ENCODE measurements around the gene TSFM.
A peak's percentile ranks its signal among the peaks of the same experiment; 100 is the strongest.

Gene TSFM

DNA sequence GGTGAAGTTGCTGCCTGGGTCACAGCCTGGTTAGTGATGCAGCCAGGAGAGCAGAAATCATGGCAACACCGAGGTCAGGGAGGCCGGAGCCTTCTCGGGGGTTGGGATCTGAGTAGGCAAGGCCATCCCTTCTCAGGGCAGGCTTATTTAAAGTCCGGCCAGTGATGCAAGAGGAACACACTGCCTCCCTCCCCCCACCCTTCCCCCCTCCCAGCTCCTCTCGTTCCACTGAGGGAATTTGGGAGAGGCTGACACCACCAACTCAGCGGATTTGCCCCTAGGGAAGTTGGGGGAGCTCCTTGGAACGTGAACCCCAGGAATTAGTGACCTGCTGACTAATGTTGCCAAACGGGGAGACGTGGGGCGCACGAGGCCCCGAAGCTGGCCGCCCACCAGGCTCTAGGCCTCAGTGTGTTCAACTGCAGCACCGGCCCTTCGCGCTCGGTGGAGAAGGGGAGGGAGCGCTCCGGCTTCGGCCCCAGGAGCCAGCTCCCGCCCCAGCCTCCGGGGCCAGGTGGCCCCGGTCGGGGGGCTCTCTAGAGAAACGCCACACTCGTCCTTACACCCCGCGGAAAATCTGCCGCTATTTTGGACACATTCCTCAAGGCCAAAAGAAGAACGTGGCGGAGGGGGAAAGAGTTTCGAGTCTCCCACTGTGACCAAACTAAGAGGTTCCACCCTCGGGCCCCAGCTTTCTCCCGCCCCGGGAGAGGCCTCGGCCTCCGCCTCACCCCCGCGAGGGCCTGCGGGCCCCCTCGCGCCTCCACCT lies 62.3 kb downstream of the TSFM start:
- Histone ChIP-seq H3K9me2 (ENCODE audit: low read depth, low read length) (no peaks in the 10 kb centered on the region), H3K9ac (ENCODE audit: low read length) (peak overlapping the region; percentile 71), H3K27me3 (ENCODE audit: insufficient read depth, low read length) (no peaks in the 10 kb centered on the region; the same call in 1 of the 2 replicates), H3K79me2 (ENCODE audit: insufficient read depth, low read length) (no peaks in the 10 kb centered on the region), H2AFZ (ENCODE audit: low read length) (no peak overlapping the region), H3K4me1 (ENCODE audit: insufficient read depth, low read length, severe bottlenecking) (peaks cover 26% of the 10 kb centered on the region), H3K9me3 (ENCODE audit: low read length) (no peaks in the 10 kb centered on the region), H3K4me2 (ENCODE audit: low read length) (peak overlapping the region; percentile 81), H3K36me3 (ENCODE audit: insufficient read depth, low read length) (no peaks in the 10 kb centered on the region), H3F3A (ENCODE audit: insufficient read depth, low read length) (no peaks in the 10 kb centered on the region), H3K27ac (ENCODE audit: low read depth, low read length, poor library complexity, severe bottlenecking) (no peak overlapping the region), H3K4me3 (ENCODE audit: low read depth, low read length, poor library complexity, severe bottlenecking) (peak overlapping the region; percentile 82), H4K20me1 (ENCODE audit: insufficient read depth, low read length) (no peaks in the 10 kb centered on the region)
- TF ChIP-seq, protein P1, sequence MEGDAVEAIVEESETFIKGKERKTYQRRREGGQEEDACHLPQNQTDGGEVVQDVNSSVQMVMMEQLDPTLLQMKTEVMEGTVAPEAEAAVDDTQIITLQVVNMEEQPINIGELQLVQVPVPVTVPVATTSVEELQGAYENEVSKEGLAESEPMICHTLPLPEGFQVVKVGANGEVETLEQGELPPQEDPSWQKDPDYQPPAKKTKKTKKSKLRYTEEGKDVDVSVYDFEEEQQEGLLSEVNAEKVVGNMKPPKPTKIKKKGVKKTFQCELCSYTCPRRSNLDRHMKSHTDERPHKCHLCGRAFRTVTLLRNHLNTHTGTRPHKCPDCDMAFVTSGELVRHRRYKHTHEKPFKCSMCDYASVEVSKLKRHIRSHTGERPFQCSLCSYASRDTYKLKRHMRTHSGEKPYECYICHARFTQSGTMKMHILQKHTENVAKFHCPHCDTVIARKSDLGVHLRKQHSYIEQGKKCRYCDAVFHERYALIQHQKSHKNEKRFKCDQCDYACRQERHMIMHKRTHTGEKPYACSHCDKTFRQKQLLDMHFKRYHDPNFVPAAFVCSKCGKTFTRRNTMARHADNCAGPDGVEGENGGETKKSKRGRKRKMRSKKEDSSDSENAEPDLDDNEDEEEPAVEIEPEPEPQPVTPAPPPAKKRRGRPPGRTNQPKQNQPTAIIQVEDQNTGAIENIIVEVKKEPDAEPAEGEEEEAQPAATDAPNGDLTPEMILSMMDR (IDR thresholded peaks at IDR 0.05; ENCODE audit: low read length): no peak
- no peak for TF ChIP-seq EZH2 (IDR thresholded peaks at IDR 0.05; ENCODE audit: borderline replicate concordance, low read length)

- Histone ChIP-seq H3K4me2 (ENCODE audit: low read length) (peak overlapping the region; percentile 81), H2AFZ (ENCODE audit: low read length) (no peak overlapping the region), H3K27me3 (ENCODE audit: insufficient read depth, low read length) (no peaks in the 10 kb centered on the region; the same call in 1 of the 2 replicates), H3F3A (ENCODE audit: insufficient read depth, low read length) (no peaks in the 10 kb centered on the region), H3K4me3 (ENCODE audit: low read depth, low read length, poor library complexity, severe bottlenecking) (peak overlapping the region; percentile 82), H3K36me3 (ENCODE audit: insufficient read depth, low read length) (no peaks in the 10 kb centered on the region), H3K9ac (ENCODE audit: low read length) (peak overlapping the region; percentile 71), H3K9me2 (ENCODE audit: low read depth, low read length) (no peaks in the 10 kb centered on the region), H4K20me1 (ENCODE audit: insufficient read depth, low read length) (no peaks in the 10 kb centered on the region), H3K9me3 (ENCODE audit: low read length) (no peaks in the 10 kb centered on the region), H3K4me1 (ENCODE audit: insufficient read depth, low read length, severe bottlenecking) (peaks cover 26% of the 10 kb centered on the region), H3K79me2 (ENCODE audit: insufficient read depth, low read length) (no peaks in the 10 kb centered on the region), H3K27ac (ENCODE audit: low read depth, low read length, poor library complexity, severe bottlenecking) (no peak overlapping the region)
- TF ChIP-seq, protein P1 (IDR thresholded peaks at IDR 0.05; ENCODE audit: low read length): no peak
- no peak for TF ChIP-seq EZH2 (IDR thresholded peaks at IDR 0.05; ENCODE audit: borderline replicate concordance, low read length)
These were observed 63.1 kb downstream of the TSFM start for GRCh38 chr12:57845478-57846284.

DNA sequence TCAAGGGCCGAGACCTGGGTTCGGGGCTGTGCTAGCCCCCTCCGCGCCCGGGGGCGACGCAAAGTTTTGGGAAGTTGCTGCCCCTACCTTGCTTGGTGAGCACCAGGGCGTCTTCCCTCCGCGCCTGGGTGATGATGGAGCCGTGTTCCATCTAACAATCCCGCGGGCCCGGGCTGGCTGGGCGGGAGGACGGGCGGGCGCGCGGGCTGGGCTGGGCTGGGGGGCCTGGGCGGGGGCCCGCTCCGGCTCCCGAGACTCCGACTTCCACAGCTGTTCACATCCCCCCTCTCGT lies 63.6 kb downstream of the TSFM start:
- no peaks in the 10 kb centered on the region for H3F3A ChIP-seq (ENCODE audit: insufficient read depth, low read length)
- H3K27ac ChIP-seq (ENCODE audit: low read depth, low read length, poor library complexity, severe bottlenecking): no peak overlapping the region
- no peaks in the 10 kb centered on the region for H3K36me3 ChIP-seq (ENCODE audit: insufficient read depth, low read length)
- peak overlapping the region; percentile 81 for H3K4me2 ChIP-seq (ENCODE audit: low read length)
- H2AFZ ChIP-seq (ENCODE audit: low read length): no peak overlapping the region
- no peaks in the 10 kb centered on the region for H3K9me3 ChIP-seq (ENCODE audit: low read length)
- H3K4me1 ChIP-seq (ENCODE audit: insufficient read depth, low read length, severe bottlenecking): peaks cover 26% of the 10 kb centered on the region
- peak overlapping the region; percentile 71 for H3K9ac ChIP-seq (ENCODE audit: low read length)
- no peaks in the 10 kb centered on the region for H4K20me1 ChIP-seq (ENCODE audit: insufficient read depth, low read length)
- no peaks in the 10 kb centered on the region for H3K9me2 ChIP-seq (ENCODE audit: low read depth, low read length)
- TF ChIP-seq, protein P1 (IDR thresholded peaks at IDR 0.05; ENCODE audit: low read length): no peak
- no peak for TF ChIP-seq EZH2 (IDR thresholded peaks at IDR 0.05; ENCODE audit: borderline replicate concordance, low read length)
- H3K79me2 ChIP-seq (ENCODE audit: insufficient read depth, low read length): no peaks in the 10 kb centered on the region
- H3K4me3 ChIP-seq (ENCODE audit: low read depth, low read length, poor library complexity, severe bottlenecking): peak overlapping the region; percentile 82
- H3K27me3 ChIP-seq (ENCODE audit: insufficient read depth, low read length): no peaks in the 10 kb centered on the region; the same call in 1 of the 2 replicates

Data from OCI-LY1 (cell line).